HS-27A (cell line): ENCODE data around the gene KLKB1.
"Not testable (repeated sequence)": the region's sequence is repeated elsewhere in the genome, so short reads cannot be mapped to it uniquely, and the experiment has no call there.

Source experiments
- DNase-seq: peaks from one replicate; pipeline ENCODE4 v3.0.0-alpha.2; 2012; ENCODE audit warnings: low read depth, missing footprints

KLKB1 gene

GRCh38 chr4:186265683-186266652 is 38.7 kb downstream of the KLKB1 start, which contains the start of gene F11:
F11 (plus strand) TSS chr4:186266189; CDS start chr4:186267137, 948 bp downstream.
- no peak for DNase-seq

DNA sequence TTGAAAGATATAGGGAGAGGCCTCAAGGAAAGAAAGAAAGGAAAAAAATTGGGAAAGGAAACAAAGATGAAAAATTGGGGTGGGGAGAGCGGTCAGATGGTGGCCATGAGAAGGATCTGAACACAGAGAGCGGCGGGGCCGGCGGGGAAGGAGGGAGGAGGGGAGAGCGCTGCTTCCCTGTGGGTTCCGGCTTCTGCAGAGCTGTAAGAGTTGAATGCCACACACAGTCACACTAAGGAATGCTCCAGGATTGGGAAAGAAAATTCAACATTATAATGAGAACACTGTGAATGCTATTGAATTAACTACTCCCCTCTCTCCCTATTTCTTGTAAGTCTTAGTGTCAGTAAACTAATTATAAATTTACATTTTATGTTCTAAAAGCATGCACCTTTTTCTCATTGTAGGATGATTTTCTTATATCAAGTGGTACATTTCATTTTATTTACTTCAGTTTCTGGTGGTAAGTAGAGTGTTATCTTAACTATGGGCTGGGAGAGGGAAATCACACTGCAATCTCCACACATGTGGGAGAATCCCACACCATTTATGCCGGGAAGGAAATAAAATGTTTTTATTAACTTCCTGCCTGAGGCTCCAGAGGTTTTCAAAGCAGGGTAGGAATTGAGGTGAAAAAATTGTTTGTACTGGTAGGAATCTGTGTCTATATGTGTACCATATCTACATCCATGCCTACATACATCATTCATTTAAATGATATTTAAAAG is 39.6 kb downstream of the KLKB1 start:
- no peak for DNase-seq

DNA sequence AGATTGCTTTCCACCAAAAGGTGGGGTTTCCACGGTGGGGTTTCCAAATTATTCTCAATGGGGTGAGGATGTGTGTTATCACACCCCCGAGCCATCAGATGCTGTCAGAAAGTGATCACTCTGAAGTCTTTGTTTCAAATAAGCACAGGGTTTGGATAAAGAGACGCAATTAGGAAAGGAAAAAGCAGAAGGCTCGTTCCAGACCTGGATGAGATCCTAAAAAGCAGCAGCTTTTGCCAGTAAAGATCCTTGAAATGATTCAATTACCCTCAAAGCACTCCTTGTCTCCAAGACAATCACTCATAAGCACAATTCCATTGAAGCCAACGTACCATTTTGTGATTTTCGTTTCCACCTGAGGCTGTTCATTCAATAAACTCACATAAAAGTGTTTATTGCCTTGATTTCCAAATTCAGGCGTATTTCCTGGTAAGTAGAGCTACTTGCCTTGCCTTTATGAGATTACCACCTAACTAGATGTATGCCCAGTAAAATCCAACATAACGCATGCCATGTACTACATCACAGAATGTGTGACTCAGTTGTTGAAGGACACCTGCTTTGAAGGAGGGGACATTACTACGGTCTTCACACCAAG is 43.9 kb downstream of the KLKB1 start:
- DNase-seq: no peak

DNA sequence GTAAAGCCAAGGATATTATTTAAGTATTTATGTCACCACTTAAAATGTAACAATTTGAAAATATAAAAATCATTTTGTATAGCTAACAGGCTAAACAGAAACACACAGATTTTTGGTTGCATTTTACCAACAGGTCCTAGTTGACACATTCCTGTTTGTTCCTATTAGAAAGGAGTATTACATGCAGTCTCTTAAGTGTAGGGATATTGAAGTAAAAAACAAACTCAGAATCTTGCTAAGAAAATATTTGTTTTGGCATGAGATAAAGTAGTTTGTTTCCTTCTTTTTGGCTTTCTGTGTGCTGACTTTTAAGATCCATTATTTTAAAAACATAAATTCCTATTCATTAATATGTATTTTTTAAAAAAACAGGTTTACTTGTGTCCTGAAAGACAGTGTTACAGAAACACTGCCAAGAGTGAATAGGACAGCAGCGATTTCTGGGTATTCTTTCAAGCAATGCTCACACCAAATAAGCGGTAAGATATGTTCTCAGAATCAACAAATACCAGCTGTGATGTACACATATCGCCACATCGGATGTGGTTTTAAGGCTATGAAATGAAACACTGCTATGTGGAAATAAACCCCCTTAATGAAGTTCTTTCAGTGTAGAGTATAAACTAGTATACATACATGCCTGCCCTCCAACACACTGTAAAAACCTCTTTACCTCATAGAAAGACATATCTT is 45.5 kb downstream of the KLKB1 start:
- DNase-seq: no peak

DNA sequence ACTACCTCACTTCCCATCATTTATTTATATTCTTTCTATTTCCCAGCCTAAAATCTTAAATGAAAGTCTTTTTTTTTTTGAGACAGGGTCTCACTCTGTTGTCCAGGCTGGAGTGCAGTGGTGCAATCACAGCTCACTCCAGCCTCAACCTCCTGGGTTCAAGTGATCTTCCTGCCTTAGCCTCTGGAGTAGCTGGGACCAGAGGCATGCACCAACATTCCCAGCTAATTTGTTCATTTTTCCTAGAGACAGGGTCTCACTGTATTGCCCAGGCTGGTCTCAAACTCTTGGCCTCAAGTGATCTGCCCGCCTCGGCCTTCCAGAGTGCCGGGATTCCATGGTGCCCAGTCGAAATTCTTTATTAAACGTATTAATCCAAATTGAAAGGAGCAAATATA is 46.1 kb downstream of the KLKB1 start:
- DNase-seq: not testable (repeated sequence)

DNA sequence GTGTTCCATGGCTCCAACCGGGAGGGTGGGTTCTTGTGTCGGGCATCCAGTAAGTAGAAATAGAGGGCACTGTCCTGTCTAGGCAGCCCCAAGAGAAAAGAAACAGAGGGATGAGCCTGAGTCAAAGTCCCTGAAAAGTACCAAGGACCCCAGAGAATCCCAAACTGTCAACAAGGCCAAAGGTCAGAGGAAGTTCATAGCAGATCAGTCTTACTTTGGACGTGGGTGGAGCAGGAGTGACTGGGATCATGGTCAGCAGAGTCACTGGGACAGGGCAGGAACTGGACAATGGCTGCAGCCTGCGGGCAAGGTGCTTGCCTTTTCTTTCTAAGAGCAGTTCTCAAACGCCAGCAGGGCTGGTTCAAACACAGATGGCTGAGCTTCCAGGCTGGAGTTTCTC is 56.0 kb downstream of the KLKB1 start:
- no peak for DNase-seq

GRCh38 chr4:186285147-186285546 is 57.8 kb downstream of the KLKB1 start:
- DNase-seq: no peak

DNA sequence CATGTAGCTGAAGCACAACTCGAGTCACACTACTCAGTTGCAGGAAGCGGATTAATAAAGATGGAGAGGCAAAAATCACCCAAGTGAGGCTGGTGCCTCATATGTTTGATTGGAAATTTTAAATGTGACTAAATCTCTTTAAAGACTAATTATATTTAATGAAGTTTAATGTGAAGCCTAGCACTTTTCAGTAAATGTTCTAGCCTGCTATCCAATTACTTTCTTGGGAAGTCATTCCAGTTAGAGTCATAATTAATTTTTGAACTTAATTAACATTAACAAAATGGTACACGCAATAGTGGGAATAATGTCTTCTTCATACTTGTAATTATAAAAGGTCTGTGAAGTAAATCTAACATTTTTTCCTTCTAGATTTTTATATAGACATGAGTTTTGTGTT is 59.3 kb downstream of the KLKB1 start:
- DNase-seq: no peak

GRCh38 chr4:186291256-186291890 is 64.1 kb downstream of the KLKB1 start:
- no peak for DNase-seq

GRCh38 chr4:186294160-186294559 is 66.9 kb downstream of the KLKB1 start:
- no peak for DNase-seq

DNA sequence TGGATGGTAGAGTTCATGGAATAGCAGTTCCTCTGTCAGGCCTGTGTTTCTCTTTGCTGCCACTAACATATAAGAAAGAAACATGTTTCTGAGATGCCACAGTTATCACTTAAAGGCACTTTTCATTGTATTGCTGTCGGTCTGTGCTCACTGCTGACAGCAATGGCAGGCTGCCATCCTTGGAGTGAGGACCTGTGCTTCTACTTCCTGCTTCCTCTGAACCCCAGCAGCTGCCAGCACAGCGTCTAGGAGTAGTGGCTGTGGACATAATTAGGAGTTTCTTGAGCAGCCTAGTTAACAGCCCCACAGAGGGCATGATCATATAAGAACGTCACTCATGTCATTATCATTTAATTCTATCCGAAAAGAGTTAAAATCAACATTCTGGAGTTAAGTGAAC is 69.2 kb downstream of the KLKB1 start:
- no peak for DNase-seq

DNA sequence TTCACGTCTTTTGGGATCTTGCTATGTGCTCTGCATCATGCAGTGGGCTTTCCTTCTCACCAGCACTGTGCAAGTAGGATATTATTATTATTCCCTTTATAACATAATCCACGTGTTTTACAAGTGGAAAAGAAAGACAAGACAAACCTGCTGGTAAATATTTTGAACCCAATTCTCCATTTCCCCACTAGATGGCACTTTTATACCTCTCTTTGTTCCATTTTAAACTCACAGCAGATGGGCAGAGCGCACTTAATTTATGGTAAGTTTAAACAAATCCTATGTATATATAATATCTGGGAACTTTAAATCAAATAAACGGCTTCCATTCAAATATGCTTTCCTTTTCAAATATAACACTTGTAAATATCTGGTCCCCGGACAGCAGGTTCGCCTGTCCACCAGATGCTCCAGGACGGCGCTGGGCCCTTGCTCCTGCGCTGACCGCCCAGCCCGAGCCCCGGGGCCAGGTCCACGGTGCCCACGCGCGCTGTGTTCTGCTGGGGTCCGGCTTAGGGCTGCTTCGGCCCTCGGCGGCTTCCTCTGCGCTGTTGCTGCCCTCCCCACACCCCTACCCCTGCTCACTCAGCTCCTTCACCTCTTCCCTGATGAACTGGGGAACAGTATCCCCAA is 69.8 kb downstream of the KLKB1 start:
- DNase-seq: no peak

GRCh38 chr4:186298031-186298647 is 70.8 kb downstream of the KLKB1 start:
- DNase-seq: no peak

- no peak for DNase-seq
Observed at GRCh38 chr4:186299291-186299690, 72.0 kb downstream of the KLKB1 start.

DNA sequence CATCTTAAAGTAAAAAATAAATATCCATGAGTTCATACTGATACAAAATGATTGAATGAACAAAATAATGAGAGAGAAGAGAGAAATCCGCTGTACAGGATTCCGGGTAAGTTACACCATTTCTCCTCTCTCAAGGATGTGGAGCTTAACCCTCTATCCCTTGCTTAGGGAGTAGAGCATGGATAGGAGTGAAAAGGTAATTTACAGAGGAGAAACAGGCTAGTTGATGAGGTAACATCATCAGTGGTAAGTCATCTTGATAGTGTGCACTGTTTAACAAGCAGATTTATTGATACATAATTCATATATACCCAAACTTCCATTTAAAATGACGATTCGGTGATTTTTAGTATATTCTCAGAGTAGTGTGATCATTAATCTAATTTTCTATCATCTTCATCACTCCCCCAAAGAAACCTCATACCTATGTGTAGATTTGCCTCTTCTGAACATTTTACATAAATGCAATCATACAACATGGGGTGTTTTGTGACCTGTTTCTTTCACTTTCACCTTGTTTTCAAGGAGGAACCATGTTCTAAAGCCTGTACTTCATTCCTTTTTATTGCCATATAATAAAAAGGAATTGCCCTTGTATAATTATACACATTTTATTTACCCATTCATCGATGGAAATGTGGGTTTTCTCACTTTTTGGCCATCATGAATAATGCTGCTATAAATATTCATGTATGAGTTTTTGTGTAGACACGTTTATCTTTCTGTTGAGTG is 73.5 kb downstream of the KLKB1 start:
- no peak for DNase-seq

DNA sequence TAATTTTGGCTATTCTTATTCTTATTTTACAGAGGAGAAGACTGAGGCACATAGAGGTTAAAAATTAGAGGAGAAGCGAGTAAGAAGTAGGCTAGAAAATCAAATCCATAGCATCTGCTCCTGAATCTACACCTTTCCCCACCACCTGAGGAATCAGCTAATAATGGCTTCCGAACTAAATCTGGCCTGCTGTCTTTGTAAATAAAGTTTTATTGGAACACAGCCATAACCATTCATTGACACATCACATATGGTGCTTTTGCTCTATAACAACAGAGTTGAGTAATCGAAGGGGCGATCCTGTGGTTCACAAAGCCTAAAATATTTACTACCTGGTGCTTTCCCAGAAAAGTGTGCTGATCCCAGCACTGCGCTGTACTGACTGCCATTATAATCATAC is 76.9 kb downstream of the KLKB1 start:
- no peak for DNase-seq

GRCh38 chr4:186304866-186305505 is 77.7 kb downstream of the KLKB1 start:
- no peak for DNase-seq

DNA sequence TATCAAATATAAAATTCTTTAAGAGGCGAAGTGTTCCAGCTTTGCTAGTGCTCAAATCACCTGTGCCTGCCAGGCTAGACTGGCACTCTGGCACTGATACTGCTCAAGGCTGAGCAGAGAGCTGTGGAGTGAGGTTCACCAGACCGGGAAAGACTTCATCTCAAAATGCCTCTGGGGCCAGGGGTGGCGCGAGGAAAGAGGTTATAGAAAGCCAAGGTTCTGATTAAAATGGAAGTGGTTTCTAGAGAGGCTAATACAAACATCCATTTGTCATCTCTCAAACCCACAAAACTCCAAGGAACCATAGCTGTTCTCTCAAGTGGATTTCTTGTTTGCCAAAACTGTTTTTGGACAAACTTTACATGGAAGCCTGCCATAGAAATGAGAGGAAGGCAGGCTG is 80.2 kb downstream of the KLKB1 start:
- no peak for DNase-seq

GRCh38 chr4:186307916-186308315 is 80.6 kb downstream of the KLKB1 start:
- no peak for DNase-seq
